ENCODE data around the gene UBXN1. TPM values are rescaled to one million over a fixed set of nuclear protein-coding genes. Genes with fewer than 3 reads are reported as not detected.

The UBXN1 gene
- total RNA-seq, 1 experiment from 2014 or later = 118 TPM

- Histone ChIP-seq H3K23ac (ENCODE audit: insufficient read length, low read depth, low read length) (no peak overlapping the region), H3K4me1 (ENCODE audit: insufficient read depth, low read length) (peaks cover 2% of the 10 kb centered on the region; the same call in 1 of the 2 replicates), H3K79me2 (ENCODE audit: insufficient read depth, low read length) (peaks cover 3% of the 10 kb centered on the region; the same call in 1 of the 2 replicates), H4K91ac (ENCODE audit: insufficient read length, low read depth, low read length) (no peak overlapping the region), H3K4ac (ENCODE audit: low read depth, low read length) (no peak overlapping the region), H4K8ac (replicated peaks; ENCODE audit: insufficient read length, low read depth, low read length) (no peak overlapping the region), H3K18ac (ENCODE audit: insufficient read length, low read depth, low read length) (no peak overlapping the region), H3K9ac (ENCODE audit: extremely low read depth, insufficient read length, low read length) (no peak overlapping the region), H3K4me2 (ENCODE audit: insufficient read depth, insufficient read length, low read length) (peak overlapping the region; percentile 86), H3K27ac (ENCODE audit: insufficient read length, low read depth, low read length) (no peak overlapping the region), H2AFZ (ENCODE audit: low read length) (no peak overlapping the region), H2BK20ac (ENCODE audit: low read depth, low read length, poor library complexity, severe bottlenecking) (no peak overlapping the region), H3K9me3 (ENCODE audit: control insufficient read depth, low read depth, low read length) (no peaks in the 10 kb centered on the region), H3K14ac (ENCODE audit: insufficient read depth, low read length) (no peak overlapping the region), H3K79me1 (ENCODE audit: insufficient read depth, low read depth, low read length, poor library complexity, severe bottlenecking) (no peaks in the 10 kb centered on the region), H2AK5ac (ENCODE audit: insufficient read length, low read length) (no peak overlapping the region), H4K20me1 (ENCODE audit: control insufficient read depth, insufficient read depth, insufficient read length) (no peaks in the 10 kb centered on the region), H2BK15ac (ENCODE audit: low read depth, low read length) (no peak overlapping the region), H4K5ac (ENCODE audit: insufficient read length, low read depth, low read length) (no peak overlapping the region), H2BK12ac (ENCODE audit: insufficient read length, low read depth, low read length) (no peak overlapping the region), H3K56ac (ENCODE audit: insufficient read length, low read depth, low read length) (no peak overlapping the region), H3K23me2 (ENCODE audit: insufficient read length, low read depth, low read length, poor library complexity, severe bottlenecking) (peaks cover 17% of the 10 kb centered on the region), H3K27me3 (ENCODE audit: insufficient read depth, low read length) (no peaks in the 10 kb centered on the region), H2BK120ac (ENCODE audit: low read depth, low read length, poor library complexity, severe bottlenecking) (no peak overlapping the region), H2BK5ac (ENCODE audit: insufficient read length, low read length) (no peak overlapping the region), H3T11ph (ENCODE audit: low read length) (no peak overlapping the region)
- no CpG with 5 or more reads among the region's 2 CpGs for WGBS (ENCODE audit: extremely low coverage, insufficient read length, low lambda C conversion rate)
- Mint-ChIP-seq H3K27ac (peak overlapping the region in 1 of 3 experiments; percentile 90; a peak in 2 of 7 replicates), H3K4me3 (peak overlapping the region; percentile 94 to 99; a peak in 4 of 5 replicates), H3K9me3 (no peaks in the 10 kb centered on the region; a peak in 1 of 5 replicates), H3K36me3 (ENCODE audit: insufficient read depth in 1 of 3, low read depth in 3 of 3) (peaks cover 28 to 43% (median 29%) of the 10 kb centered on the region in 3 experiments), H3K4me1 (peaks cover 23 to 29% of the 10 kb centered on the region in 2 experiments), H3K27me3 (ENCODE audit: low read depth) (no peaks in the 10 kb centered on the region; the same call in none of the 2 replicates)
- no peak for TF ChIP-seq CTCF (conservative IDR thresholded peaks at IDR 0.05)
- no peak for DNase-seq
Measured at GRCh38 chr11:62667460-62667859, 11.4 kb downstream of the UBXN1 start.
